Measurements from ENCODE around the gene RRM2.
A peak's percentile ranks its signal among the peaks of the same experiment; 100 is the strongest.

The RRM2 gene

DNA sequence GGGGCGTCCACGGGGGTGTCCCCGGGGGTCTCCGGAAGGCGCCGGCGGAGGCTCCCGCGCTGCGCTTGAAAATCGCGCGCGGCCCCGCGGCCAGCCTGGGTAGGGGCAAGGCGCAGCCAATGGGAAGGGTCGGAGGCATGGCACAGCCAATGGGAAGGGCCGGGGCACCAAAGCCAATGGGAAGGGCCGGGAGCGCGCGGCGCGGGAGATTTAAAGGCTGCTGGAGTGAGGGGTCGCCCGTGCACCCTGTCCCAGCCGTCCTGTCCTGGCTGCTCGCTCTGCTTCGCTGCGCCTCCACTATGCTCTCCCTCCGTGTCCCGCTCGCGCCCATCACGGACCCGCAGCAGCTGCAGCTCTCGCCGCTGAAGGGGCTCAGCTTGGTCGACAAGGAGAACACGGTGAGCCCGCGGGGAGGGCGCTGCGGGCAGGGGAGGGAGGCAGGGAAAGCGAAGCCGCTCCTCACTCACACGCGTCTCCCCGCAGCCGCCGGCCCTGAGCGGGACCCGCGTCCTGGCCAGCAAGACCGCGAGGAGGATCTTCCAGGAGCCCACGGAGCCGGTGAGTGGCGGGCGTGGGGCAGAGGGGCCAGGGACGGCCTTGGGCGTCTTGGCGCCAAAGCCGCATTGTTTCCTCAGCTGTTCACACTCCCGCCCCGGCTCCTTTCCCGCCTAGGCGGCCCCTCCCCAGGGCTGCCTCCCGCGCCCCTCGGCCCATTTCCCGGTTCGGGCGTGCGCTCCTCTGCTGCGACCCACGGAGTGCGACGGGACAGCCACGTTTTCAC lies at the start of gene RRM2:
TSS of gene RRM2 (plus strand) at position 240 of the 781 bp plus-strand sequence. CDS start at position 300, 60 bp downstream.
- DNase-seq = peak; percentile 92

DNA sequence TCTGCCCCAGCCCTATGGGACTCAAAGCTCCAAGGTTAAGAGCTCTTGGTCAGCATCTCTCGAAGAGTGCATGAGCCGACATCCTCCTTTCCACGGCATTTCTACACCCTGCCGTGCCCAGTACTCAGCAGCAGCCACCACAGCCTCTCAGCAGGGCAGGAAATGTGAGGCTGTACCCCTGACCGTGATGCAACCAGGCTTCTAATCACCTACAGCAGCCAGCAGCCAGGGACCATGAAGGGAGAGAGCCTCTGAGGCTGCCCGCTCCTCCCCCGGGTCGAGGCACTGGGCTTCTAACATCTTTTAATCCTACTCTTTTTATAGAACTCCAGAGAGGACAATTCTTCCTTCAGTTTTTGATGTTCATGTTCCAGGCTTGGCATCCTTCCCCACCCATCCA lies 48.8 kb upstream of the RRM2 start:
- no peak for DNase-seq

DNA sequence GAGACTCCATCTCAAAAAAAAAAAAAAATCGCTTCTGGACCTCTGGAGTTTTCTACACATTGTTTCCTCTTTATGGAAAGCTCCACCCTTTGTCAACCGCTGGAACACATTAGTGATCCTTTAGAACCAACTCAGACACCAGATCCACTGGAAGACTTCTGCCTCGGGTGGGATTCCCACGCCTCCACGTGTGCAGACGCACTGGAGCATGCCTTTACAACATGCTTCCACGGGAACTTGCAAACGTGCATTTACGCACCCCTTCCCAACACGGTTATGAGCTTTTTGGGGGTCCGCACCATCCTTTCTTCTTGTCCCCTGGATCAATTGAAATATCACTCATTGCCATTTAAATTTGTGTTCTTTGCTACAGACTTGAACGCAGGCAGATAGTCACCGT lies 47.4 kb upstream of the RRM2 start:
- no peak for DNase-seq

DNA sequence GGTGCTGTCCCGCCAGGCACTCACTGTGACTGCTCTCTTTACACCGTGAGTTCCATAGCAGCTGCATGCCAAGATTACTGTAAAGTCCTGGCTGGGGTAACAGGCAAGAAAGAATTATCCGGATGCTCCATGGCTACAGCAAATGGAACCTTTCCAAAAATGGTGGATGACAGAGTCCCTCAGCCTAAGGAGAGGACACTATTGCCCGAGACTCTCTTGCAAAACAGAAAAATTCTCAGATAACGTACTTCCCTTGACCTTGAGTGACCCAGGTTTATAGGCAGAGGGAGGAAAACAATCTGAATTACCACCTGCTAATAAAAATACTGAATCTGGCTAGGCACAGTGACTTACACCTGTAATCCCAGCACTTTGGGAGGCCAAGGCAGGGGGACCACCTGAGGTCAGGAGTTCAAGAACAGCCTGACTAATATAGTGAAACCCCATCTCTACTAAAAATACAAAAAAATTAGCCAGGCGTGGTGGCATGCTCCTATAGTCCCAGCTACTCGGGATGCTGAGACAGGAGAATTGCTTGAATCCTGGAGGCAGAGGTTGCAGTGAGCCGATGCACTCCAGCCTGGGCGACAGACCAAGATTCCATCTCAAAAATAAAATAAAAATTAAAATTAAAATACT lies 46.8 kb upstream of the RRM2 start:
- no peak for DNase-seq

DNA sequence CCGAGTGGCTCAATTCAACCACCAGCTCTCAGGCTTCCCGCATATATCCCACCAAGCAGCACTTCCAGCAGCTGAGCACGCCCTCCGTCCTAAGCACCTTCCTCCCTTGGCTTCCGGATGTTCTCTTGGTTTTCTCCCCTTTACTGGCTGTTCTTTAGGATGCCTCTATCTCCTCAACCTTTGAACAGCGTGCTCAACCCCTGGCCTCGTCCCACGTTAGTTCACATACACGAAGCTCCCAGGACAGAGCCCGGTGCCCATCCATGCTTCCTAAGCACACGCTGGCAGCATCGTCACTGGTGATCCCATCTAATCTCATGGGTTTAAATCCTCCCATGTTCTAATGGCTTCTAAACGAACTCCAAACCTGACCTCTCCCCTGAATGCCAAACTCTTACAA lies 46.0 kb upstream of the RRM2 start:
- DNase-seq = no peak

DNA sequence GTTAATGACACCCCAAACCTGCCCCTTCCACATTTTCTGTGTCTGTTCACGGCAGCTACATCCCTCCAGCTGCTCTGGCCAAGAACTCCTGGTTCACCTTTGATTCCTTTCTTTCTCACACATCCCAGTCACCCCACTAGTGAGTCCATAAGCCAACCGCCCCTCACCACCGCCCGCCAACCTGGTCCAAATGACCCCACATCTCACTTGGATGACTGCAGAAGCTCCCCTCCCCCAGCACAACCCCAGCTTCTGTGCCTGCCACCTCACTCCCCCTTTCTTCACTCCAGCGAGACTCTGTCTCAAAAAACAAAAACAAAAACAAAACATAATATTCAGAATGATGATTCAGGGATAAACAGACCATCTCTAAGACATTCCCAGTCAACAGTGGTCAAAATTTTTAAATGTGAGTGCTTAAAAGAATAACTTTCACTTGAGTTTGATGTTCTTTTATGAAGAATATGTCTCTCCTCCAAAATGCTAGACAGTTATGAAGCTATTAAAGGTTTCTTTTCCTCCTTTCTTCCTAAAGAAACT lies 45.5 kb upstream of the RRM2 start:
- no peak for DNase-seq

DNA sequence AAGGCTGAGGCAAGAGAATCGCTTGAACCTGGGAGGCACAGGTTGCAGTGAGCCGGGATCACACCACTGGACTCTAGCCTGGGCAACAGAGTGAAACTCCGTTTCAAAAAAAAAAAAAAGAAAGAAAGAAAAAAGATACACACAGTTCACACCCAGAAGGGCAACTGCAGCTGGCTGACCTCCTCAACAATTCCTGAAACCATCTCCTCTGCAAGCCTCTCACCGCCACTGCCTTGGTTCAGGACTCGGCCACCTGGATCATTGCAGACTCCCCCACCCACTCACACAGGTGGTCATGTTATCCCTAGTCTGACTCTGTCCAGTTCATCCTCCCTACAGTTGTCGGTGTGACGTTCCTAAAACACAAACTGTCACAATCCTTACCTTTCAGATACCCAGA lies 44.5 kb upstream of the RRM2 start:
- DNase-seq = no peak

DNA sequence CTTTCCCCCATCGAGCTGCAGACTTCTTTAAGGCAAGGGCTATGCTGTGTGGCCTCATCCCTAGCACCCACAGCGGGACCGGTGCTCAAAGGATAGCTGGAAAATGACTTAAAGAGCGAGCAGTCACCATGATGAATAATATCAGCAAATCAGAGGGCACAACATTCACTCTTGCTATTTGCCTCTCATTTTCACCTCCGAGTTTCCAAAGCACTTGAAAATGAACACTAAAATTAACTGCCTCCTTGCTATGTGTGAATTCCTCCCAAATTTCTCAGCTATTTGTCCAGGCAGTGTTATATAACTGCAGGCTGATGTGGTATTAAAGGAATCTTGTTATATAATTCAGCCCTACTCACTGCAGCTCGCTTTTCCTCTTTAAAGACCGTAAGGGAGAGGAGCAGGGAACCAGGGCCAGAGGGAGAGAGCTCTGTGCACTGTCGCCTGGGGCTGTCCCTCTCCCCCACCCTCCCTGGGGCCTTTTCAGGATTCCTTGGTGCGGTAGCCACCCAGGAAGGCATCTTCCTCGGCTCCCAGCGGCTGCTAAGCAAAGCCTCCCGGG lies 43.8 kb upstream of the RRM2 start:
- no peak for DNase-seq

DNA sequence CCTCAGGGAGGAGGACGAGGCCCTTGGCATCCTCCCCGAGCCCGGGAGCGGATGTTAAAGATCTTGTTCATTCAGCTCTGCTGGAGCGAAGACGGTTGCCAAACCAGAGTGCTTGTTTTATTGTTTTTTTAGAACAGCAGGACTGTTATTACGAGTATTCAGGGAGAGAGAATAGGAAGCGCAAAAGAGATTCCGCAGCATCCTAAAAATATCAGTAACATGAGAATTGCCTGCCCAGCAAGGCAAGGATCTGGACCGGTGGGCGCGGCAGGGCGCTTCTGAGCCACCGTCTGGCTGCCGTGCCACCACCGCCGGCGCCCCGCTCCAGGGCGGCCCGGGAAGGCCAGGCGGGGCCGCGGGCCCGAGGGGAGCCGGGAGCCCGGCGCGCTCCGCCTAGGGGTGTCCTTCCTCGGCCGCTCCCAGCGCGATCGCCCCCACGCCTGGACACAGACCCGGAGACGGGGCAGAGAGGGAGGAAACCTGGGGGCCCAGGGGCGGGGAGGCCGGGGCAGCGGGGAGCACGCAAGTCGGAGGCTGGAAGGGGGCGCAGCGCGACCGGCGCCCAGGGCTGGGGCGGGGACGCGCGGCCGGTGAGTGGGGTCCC lies 43.2 kb upstream of the RRM2 start:
- no peak for DNase-seq

DNA sequence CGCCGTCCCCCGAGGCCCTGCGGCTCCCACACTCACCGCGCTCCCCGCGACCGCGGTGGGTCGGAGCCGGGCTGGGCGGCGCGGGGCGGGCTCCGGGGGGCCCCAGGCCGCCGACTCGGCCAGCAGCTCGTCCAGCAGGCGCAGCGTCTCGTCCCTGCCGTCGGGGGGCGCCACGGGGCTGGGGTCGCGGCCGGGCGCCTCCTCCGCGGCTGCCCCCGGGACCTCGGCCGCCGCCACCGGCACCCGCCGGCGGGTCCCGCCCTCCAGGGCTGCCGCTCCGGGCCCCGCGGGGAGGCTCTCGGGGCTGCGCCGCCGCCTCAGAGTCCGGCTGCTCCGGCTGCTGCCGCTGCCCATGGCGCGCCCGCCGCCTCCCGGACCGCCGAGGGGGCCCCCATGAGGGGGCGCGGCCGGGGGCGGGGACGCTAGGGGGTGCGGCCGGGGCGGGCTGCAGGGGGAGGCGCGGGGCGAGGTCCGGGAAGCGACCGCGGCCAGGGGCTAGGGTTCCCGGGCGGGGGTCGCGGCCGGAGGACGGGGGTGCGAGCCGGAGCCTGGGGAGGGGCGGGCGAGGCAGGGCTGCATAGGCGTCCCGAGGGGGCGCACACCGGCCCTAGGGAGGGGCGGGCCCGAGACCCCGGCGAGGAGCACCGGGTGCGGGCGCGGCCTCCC lies 42.5 kb upstream of the RRM2 start, which contains the start of gene CYS1:
TSS of gene CYS1 (minus strand) at position 542 of the 666 bp plus-strand sequence. CDS start at position 354, 188 bp downstream.
- DNase-seq = no peak

DNA sequence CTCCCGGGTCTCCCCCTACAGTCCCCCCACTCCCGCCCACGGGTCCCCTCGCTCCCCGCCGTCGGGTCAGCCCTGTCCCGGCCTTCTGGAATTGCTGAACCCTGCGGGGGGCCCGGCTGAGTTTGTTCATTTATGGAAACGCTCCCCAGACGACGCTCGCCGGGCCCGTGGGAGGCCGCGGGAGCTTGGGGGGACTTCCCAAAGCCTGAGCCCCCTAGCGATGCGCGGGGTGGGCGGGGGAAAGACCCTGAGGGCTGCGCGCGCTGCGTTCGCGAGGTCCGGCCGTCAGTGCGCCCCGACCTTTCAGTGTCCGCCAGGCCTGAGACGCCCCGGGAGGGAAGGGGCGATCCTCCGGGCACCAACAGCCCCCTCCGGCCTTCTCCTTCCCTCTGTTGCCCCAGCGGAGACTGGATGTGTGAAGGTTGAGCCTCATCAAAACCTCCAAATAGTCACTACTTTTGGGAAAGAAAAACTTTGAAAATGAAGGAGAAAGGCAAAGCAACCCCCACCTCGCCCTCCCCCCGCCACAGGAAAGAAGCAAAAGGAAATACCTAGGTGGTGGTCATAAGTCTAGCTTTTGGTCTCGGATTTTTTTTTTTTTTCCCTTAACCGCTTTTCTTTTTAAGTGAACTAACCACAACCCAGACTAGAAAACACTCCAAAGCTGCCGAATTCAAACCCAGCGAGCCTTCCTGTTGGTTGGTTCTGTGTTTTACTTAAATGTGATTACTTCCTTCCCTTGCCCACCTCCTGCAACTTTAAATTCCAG lies 41.8 kb upstream of the RRM2 start:
- peak; percentile 46 for DNase-seq

DNA sequence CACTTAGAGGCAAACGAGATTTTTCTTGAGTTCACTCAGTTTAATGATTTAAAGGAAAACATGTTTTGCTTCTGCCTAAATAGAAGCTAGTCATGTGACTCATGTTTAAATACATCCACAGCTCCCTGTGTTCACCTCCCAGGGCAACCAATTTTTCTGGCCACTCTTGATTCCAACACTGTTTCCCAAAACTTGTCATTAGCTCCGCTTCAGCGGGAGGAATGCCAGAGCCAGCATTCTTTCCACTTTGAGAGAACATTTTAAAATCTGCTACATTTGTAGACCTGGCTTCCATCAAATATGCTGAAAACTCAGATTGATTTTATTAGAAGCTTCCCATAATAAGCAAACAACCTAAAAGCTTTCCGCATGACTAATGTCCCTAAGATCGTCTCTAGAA lies 39.5 kb upstream of the RRM2 start:
- no peak for DNase-seq

DNA sequence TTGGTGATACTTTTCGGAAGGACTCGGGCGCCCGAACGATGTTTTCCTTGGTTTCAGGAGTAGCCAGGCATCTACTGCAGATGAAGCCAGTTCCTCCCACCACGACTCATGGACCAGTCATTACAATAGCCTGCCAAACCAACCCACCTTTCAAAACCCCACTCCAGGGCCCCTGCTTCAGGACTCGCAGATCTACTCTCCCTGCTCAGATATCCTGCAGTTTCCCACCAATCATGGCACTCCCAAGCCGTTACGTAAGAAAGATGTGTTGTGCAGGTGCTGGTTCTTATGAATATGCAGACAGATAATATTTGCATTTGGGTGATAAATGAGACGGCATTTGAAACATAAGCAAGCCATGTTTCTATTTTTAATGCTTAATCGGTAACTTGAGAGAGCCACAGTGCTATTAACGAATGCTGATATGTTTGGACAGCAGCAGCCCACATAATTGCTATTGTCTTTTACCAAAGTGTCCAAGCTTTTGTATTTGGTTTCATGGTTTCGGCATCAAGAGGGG lies 38.8 kb upstream of the RRM2 start:
- no peak for DNase-seq

DNA sequence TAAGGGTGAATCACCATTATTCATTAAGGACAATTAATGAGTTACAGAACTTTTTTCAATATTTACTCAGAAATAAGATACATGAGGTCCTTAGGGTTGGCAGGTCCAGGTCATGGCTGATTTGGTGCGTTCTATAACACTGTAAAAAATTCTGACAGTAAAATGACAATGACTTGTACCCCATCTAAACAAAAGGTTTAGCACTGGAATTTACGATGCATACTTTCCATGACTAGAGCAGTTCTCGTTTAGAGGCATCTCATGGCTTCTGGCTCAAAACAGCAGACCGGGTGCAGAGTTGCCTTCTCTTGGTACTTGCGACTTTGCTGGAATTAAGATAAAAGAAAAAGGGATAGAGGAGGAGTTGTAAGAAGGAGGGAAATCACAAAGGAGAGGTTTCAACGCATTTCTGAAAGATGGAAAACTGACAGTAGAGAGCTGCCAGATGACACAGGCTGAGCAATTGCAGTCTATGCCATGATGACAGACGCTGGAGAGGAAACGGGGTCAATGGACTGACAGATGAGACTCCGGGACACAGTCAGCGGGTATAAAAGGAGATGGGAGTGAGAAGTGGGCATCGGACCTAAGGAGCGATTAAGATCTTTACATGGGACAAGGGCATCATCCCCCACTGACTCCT lies 38.2 kb upstream of the RRM2 start:
- DNase-seq = no peak

DNA sequence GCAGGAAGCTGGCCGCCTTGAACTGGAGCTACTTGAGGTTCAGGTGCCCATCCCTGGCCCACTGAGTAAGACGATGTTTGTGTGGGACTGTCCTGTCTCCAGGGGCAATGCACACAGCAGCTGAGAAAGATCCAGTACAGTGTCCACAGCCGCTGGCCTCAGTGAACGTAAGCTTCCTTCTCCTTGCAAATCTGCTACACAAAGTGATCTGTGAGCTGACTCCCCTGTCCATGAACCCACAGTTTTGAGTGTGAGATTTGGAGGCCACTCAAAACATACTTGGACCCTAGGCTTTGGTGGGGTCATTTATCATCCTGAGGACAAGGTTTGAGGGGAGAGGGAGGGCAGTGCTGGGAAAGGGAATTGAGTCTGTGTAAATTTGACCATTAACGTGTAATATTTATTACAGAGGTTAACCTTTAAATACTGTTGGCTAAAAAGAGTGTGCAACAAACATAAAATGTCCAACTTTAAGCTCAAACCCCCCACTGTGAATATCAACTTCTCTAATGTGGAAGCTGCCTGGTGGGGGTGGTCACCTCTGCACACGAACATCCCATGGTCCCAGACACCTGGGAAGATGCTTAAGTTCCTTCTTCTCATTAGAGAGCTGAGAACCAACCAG lies 37.4 kb upstream of the RRM2 start:
- no peak for DNase-seq

DNA sequence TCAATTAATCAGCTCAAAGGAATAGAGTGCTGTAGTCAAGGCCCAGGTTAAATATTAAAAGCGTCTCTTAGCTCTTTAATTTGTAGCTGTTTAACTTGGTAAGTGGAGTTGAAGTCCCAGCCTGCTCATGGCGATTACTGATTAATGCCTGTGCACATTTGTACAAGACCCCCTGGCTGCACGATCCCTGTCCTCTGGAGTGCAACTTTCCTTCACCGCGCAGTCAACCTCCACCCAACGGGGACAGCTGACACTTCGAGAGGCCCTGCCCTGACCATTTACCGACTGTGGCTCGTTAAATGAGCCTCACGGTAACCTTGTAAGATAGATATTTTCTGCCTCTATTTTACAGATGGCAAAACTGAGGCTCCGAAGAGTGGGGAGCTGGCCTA lies 36.9 kb upstream of the RRM2 start:
- DNase-seq = no peak

DNA sequence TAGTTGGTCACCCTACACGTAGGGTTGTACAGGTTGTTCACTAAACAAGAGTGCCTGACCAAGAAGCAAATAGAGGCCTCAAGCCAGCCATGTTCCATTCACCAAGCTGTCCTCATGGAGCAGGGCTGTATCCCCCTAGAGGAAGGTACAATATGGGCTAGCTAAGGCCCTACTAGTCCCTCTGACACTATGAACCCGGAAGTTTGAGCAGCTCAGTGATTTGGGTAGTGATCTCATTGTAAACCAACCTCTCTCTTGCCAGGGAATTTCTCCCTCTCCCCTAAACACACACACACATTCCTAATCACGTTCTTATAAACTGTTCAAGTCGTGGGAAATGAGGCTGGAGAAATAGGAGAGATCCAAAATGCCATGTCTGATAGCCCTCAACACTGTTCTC lies 35.6 kb upstream of the RRM2 start:
- no peak for DNase-seq

DNA sequence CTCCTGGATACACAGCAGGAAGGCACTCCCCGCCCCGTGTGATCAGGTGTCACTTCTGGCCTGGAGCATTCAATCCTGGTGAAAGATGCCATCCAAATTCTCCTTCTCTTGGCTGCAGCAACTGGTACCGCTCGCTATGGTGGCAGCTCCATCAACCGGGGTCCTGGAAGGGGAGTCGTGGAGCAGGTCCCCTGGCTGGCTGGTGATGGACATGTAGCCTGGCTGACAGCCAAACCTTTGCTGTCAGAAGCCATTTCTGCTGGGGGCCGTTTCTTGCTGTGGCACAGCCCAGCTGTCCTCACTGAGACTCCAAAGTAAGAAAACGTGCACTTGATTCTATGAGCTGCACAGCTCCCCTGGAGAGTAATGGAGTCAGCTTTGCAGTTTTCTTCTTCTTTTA lies 35.2 kb upstream of the RRM2 start:
- DNase-seq = no peak

DNA sequence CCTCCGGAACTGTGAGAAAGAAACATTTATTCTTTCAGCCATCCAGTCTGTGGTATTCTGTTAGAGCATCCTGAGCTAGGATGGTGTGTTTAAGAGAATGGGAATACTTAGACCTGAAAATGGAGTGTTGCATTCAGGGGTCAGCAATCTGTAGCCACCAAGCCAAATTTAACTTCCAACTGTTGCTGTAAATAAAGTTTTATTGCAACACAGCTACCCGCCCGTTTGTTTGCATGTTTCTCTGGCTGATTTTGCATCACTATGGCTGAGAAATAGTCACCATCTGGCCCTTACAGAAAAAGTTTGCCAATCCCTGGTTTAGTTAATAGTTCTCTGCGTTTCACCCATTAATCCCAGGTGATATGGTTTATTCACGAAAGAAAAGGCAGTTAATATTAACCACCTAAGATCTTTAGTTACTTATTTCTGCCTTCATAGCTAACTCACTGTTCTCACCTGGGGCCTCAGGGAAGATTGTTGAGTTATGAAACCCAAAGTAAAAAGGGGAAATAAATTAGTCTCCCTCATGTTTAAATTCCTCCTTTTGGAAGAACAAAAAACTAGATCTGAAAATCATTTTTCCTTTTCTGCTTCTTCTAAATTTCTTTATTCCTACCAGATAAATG lies 32.9 kb upstream of the RRM2 start:
- DNase-seq = no peak

DNA sequence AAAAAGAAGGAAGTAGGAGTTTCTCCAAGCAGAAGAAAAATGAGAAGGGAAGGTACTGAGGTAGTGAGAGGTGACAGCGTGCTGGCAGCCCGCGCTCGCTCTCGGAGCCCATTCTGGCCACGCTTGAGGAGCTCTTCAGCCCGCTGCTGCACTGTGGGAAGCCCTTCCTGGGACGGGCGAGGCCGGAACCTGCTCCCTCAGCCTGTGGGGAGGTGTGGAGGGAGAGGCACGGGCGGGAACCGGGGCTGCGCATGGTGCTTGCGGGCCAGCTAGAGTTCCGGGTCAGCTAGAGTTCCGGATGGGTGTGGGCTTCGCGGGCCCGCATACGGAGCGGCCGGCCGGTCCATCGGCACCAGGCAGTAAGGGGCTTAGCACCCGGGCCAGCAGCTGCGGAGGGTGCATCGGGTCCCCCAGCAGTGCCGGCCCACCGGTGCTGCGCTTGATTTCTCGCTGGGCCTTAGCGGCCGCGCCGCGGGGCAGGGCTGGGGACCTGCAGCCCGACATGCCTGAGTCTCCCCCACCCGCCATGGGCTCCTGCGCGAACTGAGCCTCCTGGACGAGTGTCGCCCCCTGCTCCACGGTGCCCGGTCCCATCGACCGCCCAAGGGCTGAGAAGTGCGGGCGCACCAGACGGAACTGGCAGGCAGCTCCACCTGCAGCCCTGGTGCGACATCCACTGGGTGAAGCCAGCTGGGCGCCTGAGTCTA lies 31.2 kb upstream of the RRM2 start:
- DNase-seq = no peak

Measured in CD4-positive, alpha-beta T cell treated with Interleukin-10 for 1 hour (primary cell).